ENCODE measurements around the gene RBMXL3. TPM values are rescaled to one million over a fixed set of nuclear protein-coding genes. Genes with fewer than 3 reads are reported as not detected.

The RBMXL3 gene
- total RNA-seq, 1 donor from 2014 or later = not detected

- ATAC-seq (no peak), DNase-seq (no peak)
- intact Hi-C loops (cut with micrococcal nuclease) = no loop called here
Measured at GRCh38 chrX:115232933-115233496, 43.8 kb downstream of the RBMXL3 start.

- peak; percentile 33 for DNase-seq
- ATAC-seq = peak; percentile 77
- intact Hi-C loops (cut with micrococcal nuclease) = no loop called here
Measured at GRCh38 chrX:115233497-115234455, 44.6 kb downstream of the RBMXL3 start, which contains the start of gene LRCH2. TSS of gene LRCH2 (minus strand) at chrX:115234096. CDS start at chrX:115234041, 55 bp downstream.

GRCh38 chrX:115234461-115234860 is 45.3 kb downstream of the RBMXL3 start:
- ATAC-seq (no peak), DNase-seq (no peak)
- intact Hi-C loops (cut with micrococcal nuclease) = no loop called here

GRCh38 chrX:115236560-115236959 is 47.4 kb downstream of the RBMXL3 start:
- ATAC-seq = no peak
- no peak for DNase-seq
- intact Hi-C loops (cut with micrococcal nuclease) = no loop called here

- ATAC-seq (no peak), DNase-seq (no peak)
- intact Hi-C loops (cut with micrococcal nuclease) = no loop called here
Measured at GRCh38 chrX:115237056-115237455, 47.8 kb downstream of the RBMXL3 start.

Other genes with a start within 250 kb of the RBMXL3 start
- not detected for gene IL13RA2, start 171.8 kb upstream of the RBMXL3 start, total RNA-seq
- 1.6 TPM for gene LRCH2, start 44.7 kb downstream of the RBMXL3 start, total RNA-seq
- not detected for gene LUZP4, start 100.3 kb downstream of the RBMXL3 start, total RNA-seq

All from left ventricle myocardium superior (tissue), 1 donor.